ENCODE results near the gene BACH2. TPM values are rescaled to one million over a fixed set of nuclear protein-coding genes. Genes with fewer than 3 reads are reported as not detected.

The BACH2 gene
- total and polyA plus RNA-seq, 2 of the 8 experiments (the other 6 are each of a cell fraction or from before 2014, with no cell fraction given): 1.9 to 5.9 TPM

DNA sequence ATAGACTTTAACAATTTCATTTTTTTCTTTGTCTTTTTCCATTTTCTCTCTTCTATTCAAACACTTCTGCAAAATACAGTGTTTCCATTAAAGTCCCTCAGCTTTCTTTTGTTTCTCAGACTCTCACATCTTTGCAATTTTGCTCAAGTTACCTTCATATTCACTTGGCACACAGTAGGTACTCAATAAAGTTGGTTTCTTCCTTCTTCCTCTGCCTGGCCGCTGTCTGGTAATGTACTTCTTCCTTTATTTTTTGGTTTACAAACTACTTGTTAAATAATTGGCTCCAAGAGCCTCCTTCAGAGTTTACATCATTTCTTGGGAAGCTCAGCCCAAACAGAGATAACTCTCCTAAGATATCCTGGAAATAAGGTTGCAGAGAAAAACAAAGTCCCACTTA, 321.3 kb downstream of the BACH2 start:
- Histone ChIP-seq H2AFZ (ENCODE audit: low read length) (no peak overlapping the region), H3K27me3 (replicated peaks in 1 of 4; ENCODE audit: control insufficient read depth in 3 of 4, extremely low read depth in 1 of 4, insufficient read depth in 3 of 4, low read length in 3 of 4) (no peaks in the 10 kb centered on the region), H3K36me3 (ENCODE audit: control insufficient read depth in 2 of 4, insufficient read depth in 4 of 4, low read length in 3 of 4) (peaks cover 0 to 2% (median 0%) of the 10 kb centered on the region in 4 experiments; a peak in 2 of 8 replicates), H2AK5ac (ENCODE audit: low read depth, low read length) (no peak overlapping the region), H3K18ac (ENCODE audit: extremely low read depth, low read length) (no peak overlapping the region), H3K79me1 (ENCODE audit: low read depth, low read length) (no peaks in the 10 kb centered on the region), H3K4me1 (replicated peaks in 1 of 4; ENCODE audit: control insufficient read depth in 3 of 4, insufficient read depth in 4 of 4, low read length in 3 of 4) (no peaks in the 10 kb centered on the region), H3K27ac (ENCODE audit: low read depth, low read length) (no peak overlapping the region), H4K5ac (ENCODE audit: insufficient read length, low read depth, low read length) (no peak overlapping the region), H2BK120ac (replicated peaks; ENCODE audit: low read depth, low read length) (no peak overlapping the region), H3K9me3 (ENCODE audit: insufficient read depth in 2 of 2, low read depth in 1 of 2, low read length in 1 of 2) (no peaks in the 10 kb centered on the region), H3K4me2 (ENCODE audit: insufficient read depth in 1 of 2, low read depth in 2 of 2, low read length in 2 of 2) (no peak overlapping the region), H3K4ac (replicated peaks; ENCODE audit: insufficient read length, low read depth, low read length) (no peak overlapping the region), H3K14ac (ENCODE audit: insufficient read length) (no peak overlapping the region), H4K91ac (replicated peaks; ENCODE audit: insufficient read length, low read length) (no peak overlapping the region), H2BK5ac (ENCODE audit: low read depth, low read length) (no peak overlapping the region), H2BK15ac (ENCODE audit: low read length) (no peak overlapping the region), H3K79me2 (ENCODE audit: control insufficient read depth in 1 of 2, insufficient read depth in 2 of 2, low read length in 2 of 2) (no peaks in the 10 kb centered on the region), H3K23me2 (ENCODE audit: low read depth, low read length) (no peaks in the 10 kb centered on the region), H2BK20ac (ENCODE audit: low read length) (no peak overlapping the region), H3K4me3 (ENCODE audit: extremely low read depth in 1 of 4, insufficient read depth in 2 of 4, low read depth in 3 of 4, low read length in 4 of 4) (no peak overlapping the region), H3K23ac (ENCODE audit: insufficient read length) (no peak overlapping the region), H4K20me1 (replicated peaks in 1 of 2; ENCODE audit: control insufficient read depth in 1 of 2, insufficient read depth in 2 of 2, low read length in 2 of 2) (no peaks in the 10 kb centered on the region), H3K56ac (replicated peaks; ENCODE audit: insufficient read length, low read depth, low read length) (no peak overlapping the region), H4K8ac (ENCODE audit: extremely low read depth, insufficient read depth, low read length) (no peak overlapping the region), H3K9ac (replicated peaks in 1 of 4; ENCODE audit: extremely low read depth in 1 of 4, low read depth in 3 of 4, low read length in 3 of 4) (no peak overlapping the region), H2BK12ac (ENCODE audit: low read depth, low read length) (no peak overlapping the region)
- DNase-seq (ENCODE audit: low read depth in 1 of 2, low spot score in 2 of 2): no peak
- ChIA-PET CTCF (ENCODE audit: partially characterized antibody) (interaction anchor here (1.0 to 1.5 kb wide), 3 partner anchors 16 to 203 kb away, joined by 3 to 6 read pairs (median 4); no protein-coding TSS in a partner anchor), POLR2A (ENCODE audit: partially characterized antibody) (no interaction called here)
- WGBS, 2 experiments (ENCODE audit: extremely low coverage in 1 of 2, insufficient coverage in 1 of 2, insufficient read length in 1 of 2, insufficient replicate concordance in 2 of 2, low coverage in 1 of 2, low lambda C conversion rate in 2 of 2, missing lambda C conversion rate in 1 of 2): 86% methylated on average over 1 of the region's 1 CpG; no CpG with 5 or more reads in 1 of the 2 experiments
- no peak for FAIRE-seq
- TF ChIP-seq FOSL1 (IDR thresholded peaks at IDR 0.05; ENCODE audit: insufficient read depth, low read depth, low read length): no peak
- no peak for TF ChIP-seq BRCA1 (IDR thresholded peaks at IDR 0.05; ENCODE audit: low read depth, low read length)
- no peak for TF ChIP-seq BACH1 (IDR thresholded peaks at IDR 0.05; ENCODE audit: low read length)
- TF ChIP-seq KDM1A (IDR thresholded peaks at IDR 0.05; ENCODE audit: borderline replicate concordance, low read length): no peak
- TF ChIP-seq SIX5 (IDR thresholded peaks at IDR 0.05; ENCODE audit: low read depth, low read length): no peak
- no peak for TF ChIP-seq CBX5 (IDR thresholded peaks at IDR 0.05; ENCODE audit: low read depth, low read length)
- TF ChIP-seq MAX (IDR thresholded peaks at IDR 0.05): no peak
- no peak for TF ChIP-seq RAD21 (IDR thresholded peaks at IDR 0.05 in 1 of 2, conservative IDR thresholded peaks at IDR 0.05 in 1 of 2; ENCODE audit: low read depth in 2 of 2, low read length in 2 of 2)
- no peak for TF ChIP-seq SP4 (IDR thresholded peaks at IDR 0.05; ENCODE audit: low read length)
- TF ChIP-seq HDAC2 (IDR thresholded peaks at IDR 0.05; ENCODE audit: borderline replicate concordance in 1 of 2, low read depth in 2 of 2, low read length in 2 of 2): no peak
- TF ChIP-seq GTF2F1 (IDR thresholded peaks at IDR 0.05; ENCODE audit: borderline replicate concordance, low read depth, low read length): no peak
- no peak for TF ChIP-seq MAFK (IDR thresholded peaks at IDR 0.05; ENCODE audit: low read depth, low read length)
- TF ChIP-seq BCL11A (IDR thresholded peaks at IDR 0.05; ENCODE audit: low read depth in 2 of 2, low read length in 2 of 2): no peak
- TF ChIP-seq TAF7 (optimal IDR thresholded peaks at IDR 0.05; ENCODE audit: borderline replicate concordance, low read depth, low read length): no peak
- no peak for TF ChIP-seq TEAD4 (IDR thresholded peaks at IDR 0.05; ENCODE audit: low read depth, low read length)
